GM06990 (cell line): ENCODE results near the gene ATG5.
A peak's percentile ranks its signal among the peaks of the same experiment; 100 is the strongest.

Source experiments
- DNase-seq: peaks from one replicate; pipeline ENCODE4 v3.0.0-alpha.2; 2011; ENCODE audit not compliant: insufficient read length; ENCODE audit errors: extremely low read depth
- H3K27me3 ChIP-seq: replicated peaks from 2 replicates; pipeline ENCODE4 v1.6.0; 2011; ENCODE audit warnings: low read length; ENCODE audit not compliant: control insufficient read depth, insufficient read depth
- H3K36me3 ChIP-seq: 2 replicates; pipeline ENCODE4 v1.5.1; 2011; ENCODE audit warnings: low read length; ENCODE audit not compliant: control insufficient read depth, insufficient read depth
- H3K4me3 ChIP-seq: replicated peaks from 2 replicates; pipeline ENCODE4 v1.5.1; 2011; ENCODE audit warnings: low read depth, mild to moderate bottlenecking, control low read depth, low read length
- TF ChIP-seq, protein P1 (sequence below): IDR thresholded peaks from 2 replicates; pipeline ENCODE4 v1.5.1; 2011; ENCODE audit warnings: low read length, control low read depth, mild to moderate bottlenecking, inconsistent platforms; ENCODE audit not compliant: insufficient read depth, poor library complexity, severe bottlenecking

The ATG5 gene

DNA sequence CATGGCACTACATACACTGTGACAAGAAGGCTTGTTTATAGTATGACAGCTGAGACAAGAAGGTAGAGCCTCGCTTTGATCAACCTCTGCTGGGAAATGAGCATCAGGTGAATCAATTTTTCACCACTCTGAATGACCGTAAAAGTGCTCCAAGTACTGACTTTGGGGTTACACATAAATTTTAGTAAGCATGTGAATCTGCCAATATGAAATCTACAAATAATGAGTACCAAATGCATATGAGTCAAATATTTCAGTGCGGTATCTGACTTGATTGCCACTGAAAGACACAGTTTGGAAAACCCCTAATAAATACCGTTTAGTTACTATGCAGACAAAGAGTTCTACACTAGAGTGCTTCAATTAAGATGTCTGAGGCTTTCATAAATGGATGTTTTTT lies 77.8 kb downstream of the ATG5 start:
- Histone ChIP-seq H3K27me3 (no peaks in the 10 kb centered on the region), H3K4me3 (no peak overlapping the region), H3K36me3 (no peaks in the 10 kb centered on the region)
- TF ChIP-seq, protein P1, sequence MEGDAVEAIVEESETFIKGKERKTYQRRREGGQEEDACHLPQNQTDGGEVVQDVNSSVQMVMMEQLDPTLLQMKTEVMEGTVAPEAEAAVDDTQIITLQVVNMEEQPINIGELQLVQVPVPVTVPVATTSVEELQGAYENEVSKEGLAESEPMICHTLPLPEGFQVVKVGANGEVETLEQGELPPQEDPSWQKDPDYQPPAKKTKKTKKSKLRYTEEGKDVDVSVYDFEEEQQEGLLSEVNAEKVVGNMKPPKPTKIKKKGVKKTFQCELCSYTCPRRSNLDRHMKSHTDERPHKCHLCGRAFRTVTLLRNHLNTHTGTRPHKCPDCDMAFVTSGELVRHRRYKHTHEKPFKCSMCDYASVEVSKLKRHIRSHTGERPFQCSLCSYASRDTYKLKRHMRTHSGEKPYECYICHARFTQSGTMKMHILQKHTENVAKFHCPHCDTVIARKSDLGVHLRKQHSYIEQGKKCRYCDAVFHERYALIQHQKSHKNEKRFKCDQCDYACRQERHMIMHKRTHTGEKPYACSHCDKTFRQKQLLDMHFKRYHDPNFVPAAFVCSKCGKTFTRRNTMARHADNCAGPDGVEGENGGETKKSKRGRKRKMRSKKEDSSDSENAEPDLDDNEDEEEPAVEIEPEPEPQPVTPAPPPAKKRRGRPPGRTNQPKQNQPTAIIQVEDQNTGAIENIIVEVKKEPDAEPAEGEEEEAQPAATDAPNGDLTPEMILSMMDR, result no peak
- no peak for DNase-seq

DNA sequence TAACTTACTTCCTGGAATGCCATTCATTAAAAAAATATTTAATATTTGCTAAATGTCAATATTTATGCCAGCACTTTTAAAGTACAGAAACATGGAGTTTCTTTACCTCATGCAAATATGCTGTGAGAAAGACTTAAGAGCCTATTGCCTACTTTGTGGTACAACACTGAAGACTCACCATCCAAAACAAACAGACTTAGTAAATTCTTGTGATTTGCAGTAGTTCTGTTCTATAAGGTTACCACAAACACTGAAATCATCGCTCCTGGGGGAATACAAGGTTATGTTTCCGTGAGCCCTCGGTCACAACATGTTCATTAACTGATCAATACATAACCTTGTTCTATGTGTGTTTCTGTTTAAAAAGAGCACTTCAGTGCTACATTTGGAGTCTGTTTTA lies 78.3 kb downstream of the ATG5 start:
- Histone ChIP-seq H3K27me3 (no peaks in the 10 kb centered on the region), H3K36me3 (no peaks in the 10 kb centered on the region), H3K4me3 (no peak overlapping the region)
- TF ChIP-seq, protein P1, result no peak
- no peak for DNase-seq

DNA sequence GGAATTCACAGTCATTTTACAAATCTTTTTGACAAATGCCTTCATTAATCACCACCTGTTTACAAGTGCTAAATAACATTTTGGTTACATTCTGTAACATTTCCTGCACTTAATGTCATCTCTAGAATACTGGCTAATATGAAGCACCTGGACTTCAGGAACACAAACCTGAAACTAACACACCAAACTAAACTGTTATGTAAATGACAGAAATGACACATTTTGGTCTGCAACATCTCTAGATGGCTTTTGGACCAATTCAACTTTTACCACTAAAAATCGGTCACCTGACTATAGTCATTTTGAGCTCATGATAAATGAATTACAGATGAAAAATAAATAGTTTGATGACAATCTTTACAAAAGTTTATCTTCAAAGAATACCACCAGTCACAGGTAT lies 80.6 kb downstream of the ATG5 start:
- Histone ChIP-seq H3K27me3 (no peaks in the 10 kb centered on the region), H3K4me3 (no peak overlapping the region), H3K36me3 (no peaks in the 10 kb centered on the region)
- TF ChIP-seq, protein P1, result no peak
- DNase-seq, result peak; percentile 24

DNA sequence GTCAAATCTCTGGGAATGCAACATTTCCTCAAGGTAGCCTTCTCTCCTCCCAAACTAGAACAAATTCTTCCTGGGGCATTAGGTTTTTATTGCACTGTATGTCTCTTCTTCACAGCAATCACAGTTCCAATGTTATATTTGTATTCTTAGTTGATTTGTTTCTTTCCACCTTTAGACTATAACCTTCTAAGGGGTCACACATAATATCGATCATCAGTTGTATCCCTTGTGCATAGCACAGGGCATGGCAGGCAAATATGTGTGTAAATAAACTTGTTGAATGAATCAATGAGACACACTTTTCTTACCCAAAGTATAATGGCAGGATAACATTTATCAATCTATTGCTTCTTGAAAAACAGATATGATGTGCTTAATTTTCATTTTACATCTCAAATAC lies 81.0 kb downstream of the ATG5 start:
- DNase-seq, result no peak
- TF ChIP-seq, protein P1, result no peak
- H3K4me3 ChIP-seq, result no peak overlapping the region
- no peaks in the 10 kb centered on the region for H3K36me3 ChIP-seq
- no peaks in the 10 kb centered on the region for H3K27me3 ChIP-seq

DNA sequence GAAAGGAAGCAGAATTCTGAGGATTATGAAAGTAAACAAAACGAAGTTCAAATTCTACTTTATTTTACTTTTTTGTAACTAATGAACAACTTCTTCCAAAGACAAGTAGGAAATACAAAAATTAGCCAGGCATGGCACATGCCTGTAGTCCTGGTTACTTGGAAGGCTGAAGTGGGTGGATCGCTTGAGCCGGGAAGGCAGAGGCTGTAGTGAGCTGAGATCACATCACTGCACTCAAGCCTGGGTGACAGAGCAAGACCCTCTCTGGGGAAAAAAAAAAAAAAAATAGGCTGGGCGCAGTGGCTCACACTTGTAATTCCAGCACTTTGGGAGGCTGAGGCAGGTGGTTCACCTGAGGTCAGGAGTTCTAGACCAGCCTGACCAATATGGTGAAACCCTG lies 82.3 kb downstream of the ATG5 start:
- Histone ChIP-seq H3K36me3 (no peaks in the 10 kb centered on the region), H3K4me3 (no peak overlapping the region), H3K27me3 (no peaks in the 10 kb centered on the region)
- TF ChIP-seq, protein P1, result no peak
- DNase-seq, result no peak

DNA sequence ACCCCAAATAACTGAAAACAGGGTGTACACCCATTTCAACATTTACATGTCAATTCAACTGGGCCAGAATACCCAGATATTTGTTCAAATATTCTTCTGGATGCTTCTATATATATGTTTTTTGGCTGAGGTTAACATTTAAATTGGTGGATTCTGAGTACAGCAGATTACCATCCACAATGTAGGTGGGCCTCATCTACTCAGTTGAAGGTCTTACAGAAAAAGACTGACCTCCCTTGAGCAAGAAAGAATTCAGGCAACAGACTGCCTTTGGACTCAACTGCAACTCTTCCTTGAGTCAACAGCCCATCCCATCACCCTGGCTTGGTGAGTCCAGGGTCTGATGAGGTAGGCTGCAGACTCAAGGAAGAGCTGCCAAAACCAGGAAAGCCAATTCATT lies 84.1 kb downstream of the ATG5 start:
- Histone ChIP-seq H3K4me3 (no peak overlapping the region), H3K36me3 (no peaks in the 10 kb centered on the region), H3K27me3 (no peaks in the 10 kb centered on the region)
- DNase-seq, result no peak
- TF ChIP-seq, protein P1, result no peak
